HG03571 (cell line): ENCODE measurements around the gene APOBEC4.

Experiments used
- ATAC-seq: cut with Tn5 transposase; IDR thresholded peaks from one replicate; pipeline ENCODE4 v1.9.1; 2021; ENCODE audit not compliant: unreplicated experiment

The APOBEC4 gene

DNA sequence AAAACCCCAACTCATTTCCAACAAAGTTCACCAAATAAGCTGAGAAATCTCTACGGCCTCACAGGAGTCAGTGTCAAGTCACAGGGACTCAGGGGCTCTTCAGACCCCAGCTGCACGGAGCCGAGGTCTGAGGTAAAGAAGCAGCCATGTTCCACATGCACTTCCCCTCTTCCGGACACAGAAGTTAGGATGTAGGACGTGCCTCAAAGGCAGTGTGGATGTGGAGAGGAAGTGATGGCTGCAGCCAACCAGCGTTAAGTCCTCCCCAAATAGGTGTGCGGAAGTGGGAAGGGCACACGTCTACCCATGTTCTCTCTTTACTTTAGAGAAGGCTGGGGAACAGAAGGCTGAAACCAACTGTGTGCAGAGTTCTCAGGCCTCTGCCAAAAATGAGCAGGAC, 48.3 kb downstream of the APOBEC4 start:
- ATAC-seq = no peak

GRCh38 chr1:183604038-183604808, 48.9 kb downstream of the APOBEC4 start:
- ATAC-seq = no peak

DNA sequence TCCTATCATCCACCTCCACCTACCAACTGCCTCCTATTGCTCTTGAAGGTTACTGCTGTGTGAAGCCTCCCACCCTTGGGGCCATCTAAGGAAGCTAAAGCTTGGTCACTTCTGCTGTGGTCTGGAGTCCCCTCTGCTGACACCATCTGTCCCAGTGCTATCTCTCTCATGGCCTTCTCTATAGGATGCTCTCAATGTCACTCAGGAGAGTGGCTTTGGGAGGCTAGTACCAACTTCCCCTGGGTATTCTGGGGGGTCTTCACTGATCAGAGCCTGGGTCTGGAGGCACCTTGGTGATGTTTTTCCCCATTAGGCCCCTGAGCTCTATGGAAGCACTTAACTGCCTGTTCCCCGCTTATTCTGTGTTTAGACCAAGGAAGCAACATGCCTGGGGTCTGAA, 50.6 kb downstream of the APOBEC4 start:
- no peak for ATAC-seq

DNA sequence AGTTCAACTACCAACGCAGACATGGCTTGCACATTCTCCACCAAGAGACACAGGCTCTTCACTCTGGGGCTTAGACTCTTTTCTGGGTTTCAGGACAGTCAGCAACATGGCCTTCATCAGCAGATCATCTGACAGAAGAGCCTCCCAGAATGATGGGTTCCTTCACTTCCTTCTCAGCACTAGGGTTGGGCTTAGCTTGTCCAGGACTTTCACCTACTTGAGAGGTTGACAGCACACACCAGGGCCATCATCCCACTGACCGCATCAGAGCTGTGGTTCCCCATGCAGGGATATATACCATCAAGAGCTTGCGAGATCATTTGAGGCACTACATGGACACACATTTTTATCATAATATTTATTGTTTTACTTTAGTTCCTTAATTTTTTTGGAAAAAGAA, 52.5 kb downstream of the APOBEC4 start:
- no peak for ATAC-seq

DNA sequence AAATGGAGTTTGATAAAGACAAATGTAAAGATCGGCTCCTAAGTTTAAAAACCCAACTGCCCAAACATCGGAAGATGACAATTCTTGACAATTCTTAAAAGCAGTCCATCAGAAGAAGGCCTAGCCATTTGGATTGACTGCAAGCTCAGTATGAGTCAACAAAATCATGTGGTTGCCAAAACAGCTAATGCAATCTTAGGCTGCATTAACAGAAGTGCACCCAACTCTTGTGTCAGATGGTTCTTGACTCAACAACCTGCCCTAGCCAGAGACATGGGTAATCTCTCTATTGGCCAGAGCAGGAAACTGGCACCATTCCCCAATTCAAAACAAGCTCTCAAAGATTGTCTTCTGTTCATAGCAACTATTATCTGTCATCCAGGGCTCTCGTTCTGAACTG, 53.0 kb downstream of the APOBEC4 start:
- ATAC-seq = no peak

DNA sequence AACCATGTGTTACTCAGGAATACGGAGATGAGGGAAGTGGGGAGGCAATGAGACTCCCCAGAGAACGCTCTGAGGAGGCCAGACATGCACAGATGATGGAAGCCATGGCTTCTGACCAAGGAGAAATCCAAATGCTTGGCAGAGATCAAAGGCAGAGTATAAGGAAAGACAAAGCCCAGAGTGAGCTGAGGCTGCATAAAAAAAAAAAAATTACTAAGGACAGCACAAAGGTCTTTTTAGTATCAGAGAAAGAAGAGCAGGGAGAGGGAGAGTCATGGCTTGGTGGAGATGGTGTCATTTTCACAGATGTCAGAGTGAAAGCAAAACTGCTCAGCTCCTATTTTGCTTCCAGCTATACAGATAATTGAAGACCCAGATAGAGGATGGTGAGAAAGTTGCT, 54.7 kb downstream of the APOBEC4 start:
- ATAC-seq = peak; percentile 62

DNA sequence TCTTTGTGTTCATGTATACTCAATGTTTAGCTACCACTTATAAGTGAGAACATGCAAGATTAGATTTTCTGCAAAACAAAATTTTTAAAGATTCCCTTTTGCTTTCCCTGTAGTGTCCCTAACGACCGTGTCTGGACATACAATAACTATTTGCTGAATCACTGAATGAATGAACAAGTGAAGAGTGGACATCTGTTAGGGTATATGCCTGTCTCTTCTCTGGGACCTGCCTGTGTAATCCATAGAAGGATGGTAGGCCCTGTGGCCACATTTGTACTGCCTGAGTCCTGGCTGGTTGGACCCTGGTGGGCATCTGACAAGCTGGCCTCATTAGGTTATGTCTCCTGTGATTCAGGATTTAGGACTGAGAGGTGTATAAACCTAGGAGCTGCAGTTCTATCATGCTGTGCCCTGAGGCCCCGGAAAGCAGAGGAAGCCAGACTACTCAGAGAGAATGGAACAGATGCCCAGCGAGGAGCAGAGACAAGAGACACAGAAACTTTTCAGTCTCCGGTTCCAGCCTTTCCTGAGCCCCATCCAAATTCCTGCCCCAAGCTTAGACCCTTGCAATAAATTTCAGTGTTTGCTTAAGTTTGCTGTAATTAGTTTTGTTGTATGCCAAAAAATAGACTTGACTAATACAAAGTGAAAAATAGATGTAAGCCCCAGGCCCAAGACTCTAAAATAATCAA, 55.3 kb downstream of the APOBEC4 start:
- ATAC-seq = no peak

DNA sequence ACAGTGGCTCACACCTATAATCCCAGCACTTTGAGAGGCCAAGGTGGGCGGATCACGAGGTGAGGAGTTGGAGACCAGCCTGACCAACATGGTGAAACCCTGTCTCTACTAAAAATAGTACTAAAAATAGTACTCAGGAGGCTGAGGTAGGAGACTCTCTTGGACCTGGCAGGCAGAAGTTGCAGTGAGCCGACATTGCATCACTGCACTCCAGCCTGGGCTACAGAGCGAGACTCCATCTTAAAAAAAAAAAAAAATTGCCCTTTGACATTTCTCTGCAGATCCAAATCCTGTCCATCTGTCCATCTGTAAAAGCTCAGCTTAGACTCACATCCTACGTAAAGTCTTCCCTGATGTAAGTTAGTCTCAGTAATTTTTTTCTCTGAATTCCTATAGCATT, 56.6 kb downstream of the APOBEC4 start:
- ATAC-seq = no peak
